IMR-90 (cell line): ENCODE results near the gene EXT2.

Experiments
- BHLHE40 ChIP-seq: fragments of 150-350 bp; IDR thresholded peaks from 2 replicates; pipeline ENCODE4 v1.6.1; 2016; ENCODE audit warnings: mild to moderate bottlenecking, low read depth, low read length
- CEBPB ChIP-seq: IDR thresholded peaks from 2 replicates; pipeline ENCODE4 v1.6.1; 2012; ENCODE audit warnings: low read depth, low read length, improper control_type of control experiment
- CHD1 ChIP-seq: IDR thresholded peaks from 2 replicates; pipeline ENCODE4 v1.6.1; 2012; ENCODE audit warnings: low read depth, low read length, improper control_type of control experiment
- MAFK ChIP-seq: IDR thresholded peaks from 2 replicates; pipeline ENCODE4 v1.6.1; 2012; ENCODE audit warnings: low read depth, low read length, improper control_type of control experiment
- MAZ ChIP-seq: IDR thresholded peaks from 2 replicates; pipeline ENCODE4 v1.6.1; 2012; ENCODE audit warnings: low read depth, mild to moderate bottlenecking, low read length, improper control_type of control experiment, moderate library complexity, borderline replicate concordance
- POLR2A ChIP-seq: IDR thresholded peaks from 2 replicates; pipeline ENCODE4 v1.6.1; 2012; ENCODE audit warnings: mild to moderate bottlenecking, low read depth, low read length
- RAD21 ChIP-seq: IDR thresholded peaks from 2 replicates; pipeline ENCODE4 v1.6.1; 2012; ENCODE audit warnings: low read length, improper control_type of control experiment
- RFX5 ChIP-seq: IDR thresholded peaks from 2 replicates; pipeline ENCODE4 v1.8.0; 2012; ENCODE audit warnings: low read depth, mild to moderate bottlenecking, low read length, moderate library complexity
- SMC3 ChIP-seq: fragments of 150-350 bp; IDR thresholded peaks from 2 replicates; pipeline ENCODE4 v1.6.1; 2016; ENCODE audit warnings: low read depth, mild to moderate bottlenecking, antibody characterized with exemption, low read length, moderate library complexity
- TF ChIP-seq, protein P1 (sequence below): conservative IDR thresholded peaks from 2 replicates; pipeline ENCODE4 v1.5.1; 2012; ENCODE audit warnings: mild to moderate bottlenecking, low read depth, low read length, improper control_type of control experiment
- TF ChIP-seq, protein P2 (sequence below): fragments of 150-350 bp; IDR thresholded peaks from 2 replicates; pipeline ENCODE4 v1.6.1; 2017; ENCODE audit warnings: mild to moderate bottlenecking, antibody characterized with exemption, low read length, low read depth

DNA sequence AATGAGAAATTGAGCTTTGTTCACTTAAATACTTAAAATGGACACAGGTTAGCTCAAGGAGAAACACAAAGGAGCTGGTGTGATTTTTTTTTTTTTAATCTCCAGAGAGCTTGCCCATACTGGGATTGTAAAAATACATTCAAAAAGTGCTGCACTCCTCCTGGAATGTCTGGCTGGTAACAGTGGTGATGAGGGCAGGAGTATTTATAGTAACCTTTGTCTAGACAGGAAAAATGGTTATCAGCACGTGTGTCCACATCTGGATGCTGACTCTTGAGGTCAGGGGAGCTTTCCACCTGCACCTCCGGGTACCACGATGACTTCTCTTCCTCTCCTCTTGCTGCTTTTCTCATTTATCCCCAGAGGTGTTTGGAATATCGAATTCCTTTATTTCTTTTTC, 30.1 kb downstream of the EXT2 start:
- TF ChIP-seq BHLHE40 = no peak
- TF ChIP-seq, protein P1, sequence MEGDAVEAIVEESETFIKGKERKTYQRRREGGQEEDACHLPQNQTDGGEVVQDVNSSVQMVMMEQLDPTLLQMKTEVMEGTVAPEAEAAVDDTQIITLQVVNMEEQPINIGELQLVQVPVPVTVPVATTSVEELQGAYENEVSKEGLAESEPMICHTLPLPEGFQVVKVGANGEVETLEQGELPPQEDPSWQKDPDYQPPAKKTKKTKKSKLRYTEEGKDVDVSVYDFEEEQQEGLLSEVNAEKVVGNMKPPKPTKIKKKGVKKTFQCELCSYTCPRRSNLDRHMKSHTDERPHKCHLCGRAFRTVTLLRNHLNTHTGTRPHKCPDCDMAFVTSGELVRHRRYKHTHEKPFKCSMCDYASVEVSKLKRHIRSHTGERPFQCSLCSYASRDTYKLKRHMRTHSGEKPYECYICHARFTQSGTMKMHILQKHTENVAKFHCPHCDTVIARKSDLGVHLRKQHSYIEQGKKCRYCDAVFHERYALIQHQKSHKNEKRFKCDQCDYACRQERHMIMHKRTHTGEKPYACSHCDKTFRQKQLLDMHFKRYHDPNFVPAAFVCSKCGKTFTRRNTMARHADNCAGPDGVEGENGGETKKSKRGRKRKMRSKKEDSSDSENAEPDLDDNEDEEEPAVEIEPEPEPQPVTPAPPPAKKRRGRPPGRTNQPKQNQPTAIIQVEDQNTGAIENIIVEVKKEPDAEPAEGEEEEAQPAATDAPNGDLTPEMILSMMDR = no peak
- no peak for TF ChIP-seq POLR2A
- TF ChIP-seq MAFK = no peak
- no peak for TF ChIP-seq SMC3
- TF ChIP-seq MAZ = no peak
- TF ChIP-seq CEBPB = no peak
- TF ChIP-seq RAD21 = no peak
- TF ChIP-seq, protein P2, sequence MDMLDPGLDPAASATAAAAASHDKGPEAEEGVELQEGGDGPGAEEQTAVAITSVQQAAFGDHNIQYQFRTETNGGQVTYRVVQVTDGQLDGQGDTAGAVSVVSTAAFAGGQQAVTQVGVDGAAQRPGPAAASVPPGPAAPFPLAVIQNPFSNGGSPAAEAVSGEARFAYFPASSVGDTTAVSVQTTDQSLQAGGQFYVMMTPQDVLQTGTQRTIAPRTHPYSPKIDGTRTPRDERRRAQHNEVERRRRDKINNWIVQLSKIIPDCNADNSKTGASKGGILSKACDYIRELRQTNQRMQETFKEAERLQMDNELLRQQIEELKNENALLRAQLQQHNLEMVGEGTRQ = no peak
- TF ChIP-seq RFX5 = no peak
- no peak for TF ChIP-seq CHD1
